CD1c-positive myeloid dendritic cell (primary cell): Measurements from ENCODE around the gene SRL.
A peak's percentile ranks its signal among the peaks of the same experiment; 100 is the strongest.
"Not testable (repeated sequence)": the region's sequence is repeated elsewhere in the genome, so short reads cannot be mapped to it uniquely, and the experiment has no call there.

Source experiments
- DNase-seq: peaks from one replicate; pipeline ENCODE4 v3.0.0-alpha.2; 2016; ENCODE audit errors: extremely low spot score

Gene SRL

DNA sequence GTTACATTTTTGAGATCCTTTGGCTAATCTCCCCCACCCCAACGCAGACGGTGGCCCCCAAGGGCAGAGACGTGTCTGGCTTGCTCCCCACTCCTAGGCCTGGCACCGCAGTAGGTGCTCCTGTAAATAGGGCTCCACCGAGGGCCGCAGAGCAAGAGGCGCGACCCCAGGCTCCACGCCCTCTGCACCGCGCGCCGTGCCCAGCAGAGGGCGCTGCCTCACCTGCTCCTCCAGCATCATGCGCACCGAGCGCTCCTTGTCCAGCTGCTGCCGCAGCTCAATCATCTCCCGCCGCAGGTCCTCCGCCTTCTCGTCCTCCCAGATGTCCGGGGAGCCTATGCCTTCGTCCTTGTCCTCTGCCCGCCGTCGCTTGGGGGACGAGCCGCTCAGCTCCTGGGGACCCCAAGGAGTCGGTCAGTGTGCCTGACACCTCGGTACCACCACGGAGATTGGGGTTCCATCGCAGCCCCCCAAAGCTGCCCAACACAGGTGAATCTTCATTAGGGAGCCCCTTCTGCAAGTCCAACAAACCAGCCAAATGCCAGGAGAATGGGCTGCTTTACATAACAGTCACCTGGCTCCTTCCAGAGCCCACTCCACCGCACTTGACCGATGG, 19.8 kb upstream of the SRL start:
- DNase-seq, result peak; percentile 25

DNA sequence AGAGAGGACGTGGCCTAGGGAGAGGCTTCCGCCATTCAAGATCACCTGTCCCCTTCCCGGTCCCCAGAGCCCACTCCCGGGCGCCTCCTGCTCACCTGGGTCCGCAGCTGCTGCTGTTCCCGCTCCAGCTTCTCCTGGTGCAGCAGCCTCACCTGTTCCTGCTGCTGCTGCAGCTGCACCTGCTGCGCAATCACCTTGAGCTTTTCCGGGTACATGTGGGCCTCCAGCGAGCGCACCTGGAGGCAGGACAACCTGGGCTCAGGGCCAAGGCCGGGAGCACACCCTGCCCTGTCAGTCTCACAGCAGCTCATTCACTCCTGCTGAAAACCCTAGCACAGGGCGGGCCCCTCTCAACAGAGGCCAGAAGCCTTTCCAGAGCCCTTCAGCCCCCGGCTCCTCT, 18.5 kb upstream of the SRL start:
- DNase-seq, result no peak

DNA sequence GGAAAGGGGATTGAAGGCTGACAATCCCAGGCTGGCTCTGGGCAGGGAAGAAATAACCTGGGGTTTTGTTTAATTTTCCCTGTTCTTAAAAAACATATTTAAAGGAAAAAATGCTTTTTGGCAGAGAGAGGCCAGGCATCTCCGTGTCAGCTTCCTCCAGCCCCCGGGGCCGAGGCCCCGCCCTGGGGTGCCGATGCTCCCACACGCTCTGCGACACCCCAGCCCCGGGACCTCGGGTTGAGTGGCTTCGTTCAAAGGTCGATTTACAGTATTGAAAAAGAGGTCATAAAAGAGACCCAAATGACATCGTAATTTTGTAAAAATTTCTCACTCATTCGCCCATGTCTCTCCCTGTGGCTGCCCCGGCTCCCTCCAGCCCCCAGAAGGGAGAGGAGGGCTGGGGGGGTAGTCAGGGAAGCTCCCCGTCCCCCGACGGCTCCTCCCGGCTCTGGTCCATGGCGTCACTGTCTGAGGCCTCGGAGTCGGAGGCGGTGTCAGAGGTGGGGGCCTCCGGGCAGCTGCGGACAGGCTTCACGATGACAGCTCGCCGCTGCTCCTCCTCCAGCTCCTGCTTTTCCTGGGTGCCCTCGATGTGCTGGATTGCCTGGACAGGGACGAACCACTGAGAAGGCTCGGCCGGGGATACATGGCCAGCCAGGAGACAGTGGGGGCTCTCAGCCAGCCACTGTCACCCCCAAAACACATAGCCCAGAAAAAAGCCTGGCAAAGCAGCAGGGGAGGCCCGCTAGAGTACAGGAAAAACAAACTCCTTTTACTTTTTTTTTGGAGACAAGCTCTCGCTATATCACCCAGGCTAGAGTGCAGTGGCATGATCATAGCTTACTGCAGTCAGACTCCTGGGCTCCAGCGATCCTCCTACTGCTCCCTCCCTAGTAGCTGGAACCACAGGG, 16.0 kb upstream of the SRL start:
- no peak for DNase-seq

DNA sequence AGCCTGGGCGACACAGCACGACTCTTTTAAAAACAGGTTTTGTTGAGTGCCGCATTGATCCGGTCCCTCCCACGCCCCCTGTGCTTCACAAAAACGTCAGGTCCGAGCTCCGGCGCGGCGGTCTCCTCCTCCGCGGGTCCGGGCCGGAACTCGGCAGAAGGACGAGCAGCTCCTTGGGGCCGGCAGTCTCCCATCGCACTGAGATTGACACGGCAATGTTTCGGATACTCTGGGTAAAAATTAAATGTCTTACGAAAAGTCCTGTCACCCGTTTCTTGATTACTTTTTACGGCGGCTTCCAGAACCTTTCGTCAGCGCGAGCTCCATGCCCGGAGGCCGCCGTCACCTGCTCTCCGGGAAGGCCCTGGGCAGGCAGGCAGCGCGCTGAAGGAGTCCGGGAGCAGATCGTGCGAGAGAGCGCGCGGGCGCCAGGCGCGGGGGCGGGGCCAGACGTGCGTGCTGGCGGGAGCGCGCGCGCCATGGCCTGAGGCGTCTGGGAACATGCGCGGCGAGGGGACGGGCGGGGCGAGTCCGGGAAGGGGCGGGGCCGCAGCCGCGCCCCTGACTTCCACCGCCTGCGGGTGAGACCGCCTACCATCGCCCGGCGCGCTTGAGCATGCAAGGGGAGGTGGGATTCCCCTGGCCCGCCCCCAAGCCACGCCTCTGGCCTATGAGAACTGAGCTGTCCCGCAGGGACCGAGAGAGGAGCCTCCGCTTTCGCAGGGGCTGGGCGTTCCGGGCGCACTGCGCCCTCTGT, 11.7 kb upstream of the SRL start:
- DNase-seq, result peak; percentile 100

DNA sequence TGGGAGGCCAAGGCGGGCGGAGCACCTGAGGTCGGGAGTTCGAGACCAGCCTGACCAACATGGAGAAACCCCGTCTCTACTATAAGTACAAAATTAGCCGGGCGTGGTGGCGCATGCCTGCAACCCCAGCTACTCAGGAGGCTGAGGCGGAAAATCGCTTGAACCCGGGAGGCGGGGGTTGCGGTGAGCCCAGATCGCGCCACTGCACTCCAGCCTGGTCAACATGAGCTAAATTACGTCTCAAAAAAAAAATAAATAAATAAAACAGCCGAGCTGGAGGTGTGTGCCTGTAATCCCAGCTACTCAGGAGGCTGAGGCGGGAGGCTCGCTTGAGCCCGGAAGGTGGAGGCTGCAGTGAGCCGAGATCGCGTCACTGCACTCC, 11.1 kb upstream of the SRL start:
- DNase-seq, result not testable (repeated sequence)

DNA sequence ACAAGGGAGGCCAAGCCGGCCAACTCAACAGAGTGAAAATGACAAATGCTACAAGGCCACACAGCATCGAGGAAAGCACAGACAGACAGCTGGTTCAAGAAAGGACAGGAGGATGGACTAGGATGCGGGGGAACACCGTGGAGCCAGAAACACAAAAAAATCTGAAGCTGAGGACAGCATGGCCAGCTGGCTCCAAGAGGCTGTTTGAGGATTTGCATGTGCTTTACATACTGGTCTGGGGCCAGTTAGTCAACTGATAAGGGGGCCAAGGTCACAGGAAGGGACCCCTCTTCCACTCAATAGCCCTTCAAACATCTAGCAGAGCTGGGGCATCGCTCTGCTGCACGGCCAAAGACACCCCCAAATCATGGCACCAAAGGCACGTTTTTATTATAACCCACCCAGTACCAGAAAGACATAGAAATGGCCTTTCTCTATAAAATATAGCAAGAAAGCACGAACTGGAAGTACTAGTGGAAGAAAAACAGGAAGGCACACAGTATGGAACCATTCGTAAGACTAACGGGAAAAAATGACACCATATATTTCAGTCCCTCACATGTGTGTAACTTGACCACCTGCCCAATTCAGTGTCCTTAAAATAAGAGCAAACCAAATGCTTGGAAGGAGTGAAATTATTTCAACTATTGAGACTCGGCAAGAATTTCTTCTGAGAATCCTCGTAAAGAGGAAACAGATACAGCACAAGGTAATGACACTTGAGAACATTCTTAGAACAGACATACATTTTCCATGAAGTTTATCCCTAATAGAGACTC, 7.8 kb upstream of the SRL start:
- DNase-seq, result no peak

DNA sequence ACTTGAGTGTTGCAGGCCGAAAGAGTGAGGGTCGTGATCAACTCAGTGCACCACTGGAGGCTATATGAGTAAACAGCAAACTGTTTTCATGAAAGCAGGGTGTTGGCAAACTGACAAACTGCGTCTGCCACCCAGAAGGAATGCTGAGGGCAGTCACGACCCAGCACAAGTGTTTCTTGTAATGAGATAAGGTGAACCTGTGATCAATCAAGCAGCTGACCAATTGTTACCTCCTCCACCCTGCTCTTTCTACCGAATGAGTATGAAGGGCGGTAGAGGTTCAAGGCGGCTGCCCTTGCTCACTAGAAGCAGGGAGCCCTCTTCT, 5.5 kb upstream of the SRL start:
- DNase-seq, result no peak

DNA sequence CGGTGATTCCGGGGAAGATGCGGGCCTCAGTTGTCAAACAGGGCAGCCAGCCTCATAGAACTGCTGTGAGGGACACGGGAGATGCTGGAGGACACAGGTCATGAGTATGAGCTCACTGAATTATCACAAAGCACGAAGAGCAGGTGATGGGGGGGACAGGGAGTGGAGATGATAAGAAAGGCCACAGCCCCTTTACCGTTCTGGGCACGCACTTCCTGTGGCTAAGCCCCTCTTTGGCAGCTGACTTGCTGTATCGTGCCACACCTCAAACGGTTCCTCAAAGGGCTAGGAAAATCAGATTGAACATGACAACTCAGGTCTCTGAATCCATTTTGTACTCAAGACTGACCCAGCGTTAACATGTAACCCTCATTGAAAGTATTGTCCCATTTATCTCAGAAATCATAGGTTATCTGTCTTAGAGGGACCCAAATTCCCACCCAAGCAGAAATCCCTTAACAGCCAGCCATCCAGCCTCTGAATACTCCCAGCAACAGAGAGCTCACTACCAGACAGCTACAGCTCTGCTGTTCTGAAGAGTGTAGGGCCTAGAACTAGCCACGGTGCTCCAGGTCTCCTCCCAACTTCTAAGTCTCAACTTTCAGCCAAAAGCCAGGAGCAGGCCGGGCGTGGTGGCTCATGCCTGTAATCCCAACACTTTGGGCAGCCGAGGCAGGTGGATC, 5.0 kb upstream of the SRL start:
- DNase-seq, result no peak

DNA sequence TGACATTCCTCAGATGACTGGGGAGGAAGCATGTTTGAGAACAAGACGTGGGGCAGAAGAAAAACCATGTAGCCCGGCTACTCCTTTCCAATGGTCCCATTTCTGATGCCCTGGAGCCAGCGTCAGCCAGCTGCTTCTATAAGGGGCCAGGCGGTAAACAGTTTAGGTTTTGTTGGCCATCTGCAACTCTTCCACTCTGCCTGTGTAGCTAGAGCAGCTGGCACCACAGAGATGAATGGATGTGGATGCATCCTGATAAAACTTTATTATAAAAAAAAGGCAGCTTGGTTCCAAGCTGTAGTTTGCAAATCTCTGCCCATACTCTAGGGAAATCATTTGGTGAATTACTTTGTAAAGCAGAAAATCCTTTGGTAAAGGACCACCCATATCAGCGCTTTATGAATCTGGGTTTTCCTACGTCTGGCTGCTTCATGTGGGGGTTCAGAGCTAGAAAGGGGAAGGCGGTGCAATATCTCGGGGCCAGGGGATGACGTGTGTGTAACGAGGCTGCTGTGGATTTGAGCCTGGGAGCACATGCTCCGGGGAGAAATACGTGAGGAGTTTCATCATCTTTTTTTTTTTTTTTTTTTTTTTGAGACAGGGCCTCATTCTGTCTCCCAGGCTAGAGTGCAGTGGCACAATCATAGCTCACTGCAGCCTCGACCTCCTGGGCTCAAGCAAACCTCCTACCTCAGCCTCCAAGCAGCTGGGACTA, 3.4 kb upstream of the SRL start:
- DNase-seq, result peak; percentile 14

DNA sequence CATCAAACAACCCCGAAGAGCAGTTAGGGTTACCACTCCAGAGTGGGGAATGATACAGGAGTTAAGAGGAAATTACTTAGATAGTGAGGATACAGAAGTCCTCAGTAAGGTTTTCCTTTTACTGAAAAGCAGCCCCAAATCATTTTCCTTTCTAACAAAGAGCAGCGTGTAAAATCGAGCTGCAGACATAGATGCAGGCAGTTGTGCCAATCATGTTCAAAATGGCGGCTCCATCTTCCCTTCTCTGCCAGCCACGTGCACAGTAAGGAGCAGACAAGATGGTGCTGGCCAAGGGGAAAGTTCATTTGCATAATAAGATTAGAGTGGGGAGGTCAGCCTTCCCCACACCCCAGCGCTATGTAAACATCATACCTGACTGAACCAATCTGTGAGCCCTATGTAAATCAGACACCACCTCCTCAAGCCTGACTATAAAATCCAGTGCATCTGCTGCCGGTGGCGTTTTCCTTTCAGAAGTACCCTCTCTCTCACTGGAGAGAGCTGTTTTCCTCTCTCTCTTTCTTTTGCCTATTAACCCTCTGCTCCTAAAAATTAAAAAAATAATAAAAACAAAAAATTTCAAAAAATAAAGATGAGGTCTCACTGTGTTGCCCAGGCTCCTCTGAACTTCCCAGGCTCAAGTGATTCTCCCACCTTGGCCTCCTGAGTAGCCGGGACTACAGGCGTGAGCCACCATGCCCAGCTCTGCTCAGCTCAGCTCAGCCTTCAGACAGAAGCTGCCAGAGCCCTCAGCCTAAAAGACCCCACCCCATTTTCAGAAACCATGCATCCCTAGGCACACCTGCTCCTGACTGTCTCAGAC, 2.6 kb upstream of the SRL start:
- DNase-seq, result no peak

DNA sequence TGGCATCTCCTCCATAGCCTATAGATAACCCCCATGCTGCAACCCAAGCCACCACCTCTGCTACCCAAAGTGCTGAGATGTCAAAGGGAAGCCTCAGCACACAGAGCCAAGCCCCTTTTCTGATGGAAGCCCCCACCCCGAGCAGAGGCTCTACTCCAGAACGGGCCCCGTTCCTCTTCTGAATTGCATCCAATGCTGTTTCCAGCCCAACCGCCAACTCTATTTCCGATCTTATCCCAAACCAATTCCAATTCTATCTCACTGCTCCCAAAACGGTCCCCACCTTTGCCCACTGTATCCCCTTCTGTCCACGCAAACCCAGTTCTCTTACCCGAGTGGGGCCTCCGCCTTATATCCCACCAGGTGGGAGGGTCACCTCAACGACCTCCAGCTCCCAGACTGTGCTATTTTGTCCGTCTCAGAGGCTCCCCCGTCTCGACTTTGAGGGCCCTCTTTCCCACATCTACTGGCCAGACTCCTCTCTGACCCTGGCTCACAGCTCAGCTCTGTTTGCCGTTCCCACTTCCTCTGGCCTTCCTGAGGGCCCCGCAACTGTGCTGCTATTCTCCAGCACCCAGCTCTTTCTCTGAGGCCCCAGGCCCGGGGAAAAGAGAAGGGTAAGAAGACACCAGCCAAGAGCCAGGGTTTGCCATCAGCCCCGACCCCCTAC, 487 bp downstream of the SRL start:
- DNase-seq, result no peak

DNA sequence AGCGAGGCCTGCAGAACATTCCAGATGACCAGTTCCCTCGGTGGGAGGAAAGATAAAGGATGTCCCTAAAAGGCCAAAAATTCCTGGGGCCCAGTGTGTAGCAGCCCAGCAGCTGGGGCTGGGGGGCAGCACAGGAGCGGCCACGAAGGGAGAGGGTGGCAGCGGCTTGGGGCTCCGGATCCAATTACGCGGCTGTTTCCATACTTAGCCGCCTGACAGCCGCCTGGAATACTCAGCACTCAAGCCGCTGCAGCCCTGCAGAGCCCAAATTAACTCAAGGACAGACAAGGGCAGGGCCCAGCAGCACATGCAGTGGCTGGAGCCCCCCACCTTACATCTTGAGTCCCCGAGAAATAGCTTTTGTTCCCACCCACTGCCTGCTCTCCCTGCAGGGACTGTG, 1.3 kb downstream of the SRL start:
- DNase-seq, result no peak

DNA sequence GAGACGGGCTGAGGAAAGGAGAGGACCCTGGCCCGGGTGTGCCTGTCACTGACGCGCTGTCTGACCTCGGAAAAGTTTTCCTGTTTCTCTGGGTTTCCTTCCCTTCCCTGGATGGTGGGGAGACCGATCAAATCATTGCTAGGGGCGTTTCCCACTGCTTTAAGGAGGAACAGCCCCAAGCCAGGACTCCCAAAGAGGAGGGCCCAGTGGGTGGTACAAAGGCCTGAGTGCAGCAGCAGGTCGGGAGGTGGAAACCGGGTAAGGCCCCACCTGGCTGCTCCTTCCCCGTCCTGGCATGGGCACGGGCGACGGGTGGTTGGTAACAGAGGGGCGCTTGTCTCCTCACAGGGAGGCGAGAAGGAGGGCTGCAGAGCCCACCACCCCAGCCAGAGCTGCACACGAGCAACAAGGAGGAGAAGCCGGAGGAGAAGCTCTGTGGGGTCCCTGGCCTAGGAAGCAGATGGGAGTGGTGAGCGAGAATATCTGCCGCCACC, 2.2 kb downstream of the SRL start:
- DNase-seq, result no peak

DNA sequence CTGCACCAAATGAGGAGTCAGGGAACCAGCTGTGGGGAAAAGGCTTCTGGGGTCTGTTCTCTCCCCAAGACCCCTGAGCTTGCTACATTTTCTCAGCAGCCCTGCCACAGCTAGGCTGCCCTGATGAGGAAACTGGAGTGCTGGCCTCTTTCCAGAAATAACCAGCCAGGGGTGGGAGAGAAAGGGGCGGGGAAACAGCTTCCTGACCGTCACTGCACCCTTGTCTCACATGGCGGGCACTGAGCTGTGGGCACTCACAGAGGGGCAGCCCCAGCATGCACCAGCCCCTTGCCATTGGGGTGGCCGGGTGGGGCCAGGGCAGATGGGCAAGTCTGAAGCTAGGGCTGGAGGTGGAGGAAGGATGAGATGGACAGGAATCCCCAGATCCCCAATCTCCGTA, 2.9 kb downstream of the SRL start:
- peak; percentile 37 for DNase-seq

DNA sequence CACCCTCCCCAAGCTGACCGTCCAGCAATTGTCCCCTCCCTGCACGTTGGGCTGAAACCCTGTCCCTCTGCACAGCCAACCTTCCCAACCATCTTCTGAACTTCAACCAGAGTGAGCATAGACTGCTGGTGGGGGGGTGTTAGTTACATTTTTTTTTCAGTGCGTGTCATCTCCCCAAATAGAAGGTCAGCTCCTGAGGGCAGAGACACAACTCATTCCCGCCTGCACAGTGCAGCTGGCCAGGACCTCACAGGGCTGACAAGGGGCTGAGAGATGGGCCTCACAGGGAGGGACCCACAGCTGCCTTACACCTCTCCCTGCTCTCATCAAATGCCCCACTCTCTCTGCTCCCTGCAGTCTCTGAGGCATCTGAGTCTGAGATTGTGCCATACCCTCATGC, 8.4 kb downstream of the SRL start:
- no peak for DNase-seq

DNA sequence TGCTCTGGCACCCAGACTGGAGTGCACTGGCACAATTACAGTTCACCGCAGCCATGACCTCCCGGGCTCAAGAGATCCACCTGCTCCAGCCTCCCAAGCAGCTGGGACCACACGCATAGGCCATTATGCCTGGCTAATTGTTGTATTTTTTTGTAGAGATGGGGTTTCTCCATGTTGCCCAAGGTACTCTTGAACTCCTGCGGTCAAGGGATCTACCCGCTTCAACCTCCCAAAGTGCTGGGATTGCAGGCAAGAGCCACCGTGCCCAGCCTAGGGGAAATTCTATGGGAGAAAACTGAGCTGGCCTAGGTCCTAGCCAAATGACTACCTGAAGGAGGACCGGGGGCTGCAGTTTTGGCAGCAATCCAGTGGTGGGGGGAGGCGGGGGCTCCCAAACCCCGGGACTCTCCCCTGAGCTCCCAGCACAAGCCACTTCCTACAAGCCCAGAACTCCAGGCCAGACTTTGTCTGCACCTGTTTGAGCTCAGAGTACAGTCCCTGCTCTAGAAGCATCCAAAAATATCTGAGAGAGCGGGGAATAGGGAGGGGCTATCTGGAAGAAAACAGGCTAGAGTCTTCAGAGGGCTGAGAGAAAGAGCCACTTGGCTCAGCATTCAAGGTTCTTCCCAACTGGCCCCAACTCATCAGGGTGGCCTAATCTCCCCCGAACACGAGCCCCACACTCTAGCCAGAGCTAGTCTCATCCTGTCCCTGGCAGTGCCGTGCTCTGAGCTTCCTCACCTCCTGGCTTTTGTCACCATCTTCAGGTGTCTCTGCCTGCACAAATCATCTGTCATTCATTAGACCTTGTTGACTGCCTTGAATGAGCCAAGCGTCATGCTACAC, 9.1 kb downstream of the SRL start:
- no peak for DNase-seq

DNA sequence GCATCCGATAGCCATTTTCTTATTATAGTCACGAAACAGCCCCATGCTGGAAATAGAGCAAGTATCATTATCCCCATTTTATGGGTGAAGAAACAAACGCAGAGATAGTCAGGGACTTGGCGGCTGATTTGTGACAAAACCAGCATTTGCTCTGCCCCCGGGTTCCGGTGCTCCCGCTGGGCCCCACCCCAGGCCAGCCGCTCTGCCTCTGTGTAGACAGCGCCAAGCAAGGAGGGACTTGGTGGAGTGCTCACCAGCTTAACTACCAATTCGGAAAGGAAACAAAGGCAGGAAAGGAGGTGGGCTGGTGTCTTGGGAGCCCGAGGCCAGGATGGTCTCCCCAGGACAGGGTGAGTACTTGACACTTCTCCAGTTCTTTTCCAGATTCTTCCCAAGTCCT, 10.0 kb downstream of the SRL start:
- no peak for DNase-seq

DNA sequence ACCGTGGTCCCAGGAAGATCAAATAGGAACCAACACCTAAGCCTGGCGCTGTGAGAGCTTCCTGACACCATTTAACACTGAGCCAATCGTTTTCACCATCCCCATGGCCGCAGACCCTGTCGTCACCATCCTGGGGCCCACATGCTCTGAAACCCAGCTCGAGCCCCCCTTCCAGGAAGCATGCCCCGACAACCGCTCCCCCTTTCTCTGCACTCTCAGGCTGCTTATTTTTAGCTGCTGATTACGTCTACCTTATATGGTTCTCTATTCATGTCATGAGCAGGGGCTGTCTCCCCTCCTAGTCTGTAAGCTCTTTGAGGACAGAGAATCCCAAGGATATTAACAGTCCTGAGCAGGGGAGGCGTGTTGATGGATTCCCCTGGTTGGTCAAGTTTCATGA, 10.5 kb downstream of the SRL start:
- DNase-seq, result no peak

DNA sequence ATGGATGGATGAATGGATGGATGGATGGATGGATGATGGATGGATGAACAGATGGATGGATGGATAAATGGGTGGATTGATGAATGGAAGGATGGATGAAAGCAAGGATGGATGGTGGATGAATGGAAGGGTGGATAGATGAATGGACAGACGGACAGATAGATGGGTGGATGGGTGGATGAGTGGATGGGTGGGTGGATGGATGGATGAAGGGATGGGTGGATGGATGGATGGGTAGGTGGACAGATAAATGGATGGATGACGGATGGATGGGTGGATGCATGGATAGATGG, 14.9 kb downstream of the SRL start:
- no peak for DNase-seq
